SK-N-MC (cell line): ENCODE data around the gene AKAP13.

ENCODE experiments used
- EZH2 ChIP-seq: fragments of 200-600 bp; sonication (generic); IDR thresholded peaks from one replicate; pipeline ENCODE4 v1.6.1; 2017; ENCODE audit warnings: antibody characterized with exemption
- POLR2AphosphoS5 ChIP-seq: IDR thresholded peaks from 2 replicates; pipeline ENCODE4 v1.6.1; 2012; ENCODE audit warnings: mild to moderate bottlenecking, low read depth, low read length, borderline replicate concordance

GRCh38 chr15:85492406-85492805 lies 112.0 kb downstream of the AKAP13 start:
- TF ChIP-seq EZH2 (no peak), POLR2AphosphoS5 (no peak)
